ENCODE data around the gene VSIG4.

Gene VSIG4

DNA sequence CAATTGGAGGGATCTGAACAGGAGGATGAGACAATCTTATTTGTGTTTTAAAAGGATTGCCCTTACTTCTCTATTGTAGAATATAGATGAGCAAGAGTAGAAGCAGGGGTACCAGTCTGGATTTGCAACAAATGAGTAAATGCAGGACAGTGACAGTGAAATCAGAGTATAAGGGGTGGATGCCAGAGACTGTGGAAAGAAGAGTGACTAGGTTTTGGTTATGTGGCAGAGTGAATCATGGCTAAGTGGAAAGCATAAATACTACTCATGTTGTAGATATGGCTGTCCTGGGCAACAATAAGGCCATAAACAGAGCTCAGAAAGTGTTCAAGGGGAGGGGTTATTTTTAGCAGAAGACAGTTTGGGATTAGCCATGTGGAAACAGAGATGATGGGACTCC lies 6.0 kb upstream of the VSIG4 start:
- Histone ChIP-seq H3K4me1 (ENCODE audit: control insufficient read depth, insufficient read depth, low read length) (no peaks in the 10 kb centered on the region), H3K4me3 (ENCODE audit: low read length) (no peak overlapping the region), H3K9ac (ENCODE audit: low read length) (no peak overlapping the region), H3K36me3 (ENCODE audit: control insufficient read depth, insufficient read depth, low read length) (no peaks in the 10 kb centered on the region), H3K27me3 (ENCODE audit: control insufficient read depth, insufficient read depth, low read length) (no peaks in the 10 kb centered on the region), H3K9me3 (ENCODE audit: control insufficient read depth, low read length) (no peaks in the 10 kb centered on the region)

- Histone ChIP-seq H3K36me3 (ENCODE audit: control insufficient read depth, insufficient read depth, low read length) (no peaks in the 10 kb centered on the region), H3K9me3 (ENCODE audit: control insufficient read depth, low read length) (no peaks in the 10 kb centered on the region), H3K9ac (ENCODE audit: low read length) (no peak overlapping the region), H3K27me3 (ENCODE audit: control insufficient read depth, insufficient read depth, low read length) (no peaks in the 10 kb centered on the region), H3K4me1 (ENCODE audit: control insufficient read depth, insufficient read depth, low read length) (no peaks in the 10 kb centered on the region), H3K4me3 (ENCODE audit: low read length) (no peak overlapping the region)
Observed at GRCh38 chrX:66043584-66043983, 3.7 kb upstream of the VSIG4 start.

GRCh38 chrX:66042307-66043077 lies 2.6 kb upstream of the VSIG4 start:
- Histone ChIP-seq H3K4me1 (ENCODE audit: control insufficient read depth, insufficient read depth, low read length) (no peaks in the 10 kb centered on the region), H3K27me3 (ENCODE audit: control insufficient read depth, insufficient read depth, low read length) (no peaks in the 10 kb centered on the region), H3K9me3 (ENCODE audit: control insufficient read depth, low read length) (no peaks in the 10 kb centered on the region), H3K9ac (ENCODE audit: low read length) (no peak overlapping the region), H3K4me3 (ENCODE audit: low read length) (no peak overlapping the region), H3K36me3 (ENCODE audit: control insufficient read depth, insufficient read depth, low read length) (no peaks in the 10 kb centered on the region)

DNA sequence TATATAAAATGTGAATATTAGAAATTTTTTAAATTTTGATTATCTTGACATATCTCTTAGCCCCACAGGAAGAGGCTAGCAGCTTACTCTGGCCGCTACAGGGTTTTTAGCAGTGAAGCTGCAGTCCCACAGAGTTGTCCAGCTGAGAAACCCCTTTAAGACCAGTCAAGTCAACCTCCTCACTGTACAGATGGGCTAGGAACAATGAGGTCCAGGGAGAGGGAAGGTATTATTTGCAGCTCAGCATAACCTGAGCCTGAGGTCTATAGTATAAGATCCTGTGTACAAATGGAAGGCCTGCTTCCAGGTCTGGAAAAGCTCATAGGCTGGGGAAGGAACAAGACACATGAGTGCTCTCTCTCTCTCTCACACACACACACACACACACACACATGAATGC lies 1.8 kb downstream of the VSIG4 start:
- no peaks in the 10 kb centered on the region for H3K36me3 ChIP-seq (ENCODE audit: control insufficient read depth, insufficient read depth, low read length)
- no peaks in the 10 kb centered on the region for H3K27me3 ChIP-seq (ENCODE audit: control insufficient read depth, insufficient read depth, low read length)
- no peak overlapping the region for H3K9ac ChIP-seq (ENCODE audit: low read length)
- H3K4me1 ChIP-seq (ENCODE audit: control insufficient read depth, insufficient read depth, low read length), result no peaks in the 10 kb centered on the region
- H3K9me3 ChIP-seq (ENCODE audit: control insufficient read depth, low read length), result no peaks in the 10 kb centered on the region
- H3K4me3 ChIP-seq (ENCODE audit: low read length), result no peak overlapping the region

GRCh38 chrX:66036231-66036630 lies 3.6 kb downstream of the VSIG4 start:
- Histone ChIP-seq H3K9ac (ENCODE audit: low read length) (no peak overlapping the region), H3K36me3 (ENCODE audit: control insufficient read depth, insufficient read depth, low read length) (no peaks in the 10 kb centered on the region), H3K27me3 (ENCODE audit: control insufficient read depth, insufficient read depth, low read length) (no peaks in the 10 kb centered on the region), H3K4me1 (ENCODE audit: control insufficient read depth, insufficient read depth, low read length) (no peaks in the 10 kb centered on the region), H3K4me3 (ENCODE audit: low read length) (no peak overlapping the region), H3K9me3 (ENCODE audit: control insufficient read depth, low read length) (no peaks in the 10 kb centered on the region)

DNA sequence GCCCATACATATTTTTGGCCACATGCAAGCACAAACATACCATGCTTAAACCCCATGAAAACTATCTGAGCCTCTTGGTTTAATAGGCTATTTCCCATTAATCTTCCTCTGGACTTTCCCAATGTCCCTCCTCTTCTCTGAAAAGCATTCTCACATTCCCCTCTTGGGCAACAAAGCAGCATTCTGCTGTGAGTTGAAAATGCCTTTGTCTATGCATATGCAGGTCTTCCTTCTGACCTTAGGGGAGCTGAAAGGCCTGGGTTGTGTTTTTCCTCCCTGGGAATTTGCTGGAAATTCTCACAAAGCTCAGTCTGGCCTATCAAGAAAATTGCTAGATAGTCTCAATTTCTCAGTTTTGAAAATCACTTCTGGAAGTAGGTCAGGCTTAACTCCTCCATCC lies 4.2 kb downstream of the VSIG4 start:
- H3K4me3 ChIP-seq (ENCODE audit: low read length), result no peak overlapping the region
- H3K27me3 ChIP-seq (ENCODE audit: control insufficient read depth, insufficient read depth, low read length), result no peaks in the 10 kb centered on the region
- no peak overlapping the region for H3K9ac ChIP-seq (ENCODE audit: low read length)
- no peaks in the 10 kb centered on the region for H3K9me3 ChIP-seq (ENCODE audit: control insufficient read depth, low read length)
- no peaks in the 10 kb centered on the region for H3K4me1 ChIP-seq (ENCODE audit: control insufficient read depth, insufficient read depth, low read length)
- no peaks in the 10 kb centered on the region for H3K36me3 ChIP-seq (ENCODE audit: control insufficient read depth, insufficient read depth, low read length)

- Histone ChIP-seq H3K9me3 (ENCODE audit: control insufficient read depth, low read length) (no peaks in the 10 kb centered on the region), H3K4me1 (ENCODE audit: control insufficient read depth, insufficient read depth, low read length) (no peaks in the 10 kb centered on the region), H3K4me3 (ENCODE audit: low read length) (no peak overlapping the region), H3K9ac (ENCODE audit: low read length) (no peak overlapping the region), H3K36me3 (ENCODE audit: control insufficient read depth, insufficient read depth, low read length) (no peaks in the 10 kb centered on the region), H3K27me3 (ENCODE audit: control insufficient read depth, insufficient read depth, low read length) (no peaks in the 10 kb centered on the region)
Observed at GRCh38 chrX:66030505-66031317, 9.2 kb downstream of the VSIG4 start.

GRCh38 chrX:66028936-66029335 lies 10.9 kb downstream of the VSIG4 start:
- Histone ChIP-seq H3K9ac (ENCODE audit: low read length) (no peak overlapping the region), H3K27me3 (ENCODE audit: control insufficient read depth, insufficient read depth, low read length) (no peaks in the 10 kb centered on the region), H3K4me1 (ENCODE audit: control insufficient read depth, insufficient read depth, low read length) (no peaks in the 10 kb centered on the region), H3K4me3 (ENCODE audit: low read length) (no peak overlapping the region), H3K36me3 (ENCODE audit: control insufficient read depth, insufficient read depth, low read length) (no peaks in the 10 kb centered on the region), H3K9me3 (ENCODE audit: control insufficient read depth, low read length) (no peaks in the 10 kb centered on the region)

- no peaks in the 10 kb centered on the region for H3K27me3 ChIP-seq (ENCODE audit: control insufficient read depth, insufficient read depth, low read length)
- H3K4me3 ChIP-seq (ENCODE audit: low read length), result no peak overlapping the region
- H3K36me3 ChIP-seq (ENCODE audit: control insufficient read depth, insufficient read depth, low read length), result no peaks in the 10 kb centered on the region
- H3K9ac ChIP-seq (ENCODE audit: low read length), result no peak overlapping the region
- H3K4me1 ChIP-seq (ENCODE audit: control insufficient read depth, insufficient read depth, low read length), result no peaks in the 10 kb centered on the region
- H3K9me3 ChIP-seq (ENCODE audit: control insufficient read depth, low read length), result no peaks in the 10 kb centered on the region
Observed at GRCh38 chrX:66024570-66024969, 15.3 kb downstream of the VSIG4 start.

- H3K9me3 ChIP-seq (ENCODE audit: control insufficient read depth, low read length), result no peaks in the 10 kb centered on the region
- no peak overlapping the region for H3K9ac ChIP-seq (ENCODE audit: low read length)
- H3K4me3 ChIP-seq (ENCODE audit: low read length), result no peak overlapping the region
- H3K36me3 ChIP-seq (ENCODE audit: control insufficient read depth, insufficient read depth, low read length), result no peaks in the 10 kb centered on the region
- no peaks in the 10 kb centered on the region for H3K4me1 ChIP-seq (ENCODE audit: control insufficient read depth, insufficient read depth, low read length)
- H3K27me3 ChIP-seq (ENCODE audit: control insufficient read depth, insufficient read depth, low read length), result no peaks in the 10 kb centered on the region
Observed at GRCh38 chrX:66024092-66024467, 15.8 kb downstream of the VSIG4 start.

GRCh38 chrX:66023385-66024091 lies 16.3 kb downstream of the VSIG4 start:
- Histone ChIP-seq H3K27me3 (ENCODE audit: control insufficient read depth, insufficient read depth, low read length) (no peaks in the 10 kb centered on the region), H3K4me3 (ENCODE audit: low read length) (no peak overlapping the region)

More at GRCh38 chrX:66023385-66024091, 16.3 kb downstream of the VSIG4 start:
- Histone ChIP-seq H3K9ac (ENCODE audit: low read length) (no peak overlapping the region), H3K36me3 (ENCODE audit: control insufficient read depth, insufficient read depth, low read length) (no peaks in the 10 kb centered on the region), H3K9me3 (ENCODE audit: control insufficient read depth, low read length) (no peaks in the 10 kb centered on the region), H3K4me1 (ENCODE audit: control insufficient read depth, insufficient read depth, low read length) (no peaks in the 10 kb centered on the region)
